Fibroblast of the aortic adventitia (primary cell): ENCODE measurements around the gene MGMT. TPM values are rescaled to one million over a fixed set of nuclear protein-coding genes. Genes with fewer than 3 reads are reported as not detected.

Experiments
- DNase-seq: peaks from one replicate; pipeline ENCODE4 v3.0.0-alpha.2; 2010; ENCODE audit warnings: low read depth
- H3K4me3 ChIP-seq: 2 replicates; pipeline ENCODE4 v1.5.1; 2011; ENCODE audit warnings: low read depth, mild to moderate bottlenecking, control low read depth, low read length, moderate library complexity
- CTCF ChIP-seq: IDR thresholded peaks from 2 replicates; pipeline ENCODE4 v1.5.1; 2011; ENCODE audit warnings: mild to moderate bottlenecking, low read length, control low read depth, inconsistent platforms; ENCODE audit not compliant: insufficient read depth
- total RNA-seq: library from RNA; depleted of rRNA; stranded (reverse); fragments of >200 nt; gene quantifications from 2 replicates; pipeline ENCODE4 v1.2.3, GENCODE V29; 2012; ENCODE audit warnings: low replicate concordance

The MGMT gene
- total RNA-seq, 1 donor, result 21.8 TPM

GRCh38 chr10:129449893-129450292, 17.1 kb upstream of the MGMT start:
- DNase-seq, result no peak
- no peak for TF ChIP-seq CTCF
- H3K4me3 ChIP-seq, result no peak overlapping the region

GRCh38 chr10:129450391-129450790, 16.6 kb upstream of the MGMT start:
- DNase-seq, result no peak
- no peak for TF ChIP-seq CTCF
- no peak overlapping the region for H3K4me3 ChIP-seq

- TF ChIP-seq CTCF, result no peak
- no peak overlapping the region for H3K4me3 ChIP-seq
- DNase-seq, result no peak
Observed at GRCh38 chr10:129455625-129456024, 11.4 kb upstream of the MGMT start.

- no peak overlapping the region for H3K4me3 ChIP-seq
- TF ChIP-seq CTCF, result no peak
- DNase-seq, result no peak
Observed at GRCh38 chr10:129459762-129460539, 7.1 kb upstream of the MGMT start.

- no peak overlapping the region for H3K4me3 ChIP-seq
- no peak for TF ChIP-seq CTCF
- no peak for DNase-seq
Observed at GRCh38 chr10:129462257-129462795, 4.7 kb upstream of the MGMT start.

GRCh38 chr10:129464251-129464650, 2.8 kb upstream of the MGMT start:
- DNase-seq, result no peak
- H3K4me3 ChIP-seq, result no peak overlapping the region
- TF ChIP-seq CTCF, result no peak
